ENCODE results near the gene ANKRD18B. TPM values are rescaled to one million over a fixed set of nuclear protein-coding genes. Genes with fewer than 3 reads are reported as not detected.
A peak's percentile ranks its signal among the peaks of the same experiment; 100 is the strongest.
"Not testable (repeated sequence)": the region's sequence is repeated elsewhere in the genome, so short reads cannot be mapped to it uniquely, and the experiment has no call there.

Gene ANKRD18B
- total and polyA plus RNA-seq, 10 donors: 0.02 to 1.7 TPM; not detected in 8

GRCh38 chr9:33480976-33481375 is 43.1 kb upstream of the ANKRD18B start:
- no peaks in the 10 kb centered on the region for H3K27me3 ChIP-seq (replicated peaks in 1 of 7)
- no peaks in the 10 kb centered on the region for H3K4me1 ChIP-seq
- intact Hi-C loops (cut with DNase I; ENCODE audit: low total_unique reads): no loop called here
- H3K9me3 ChIP-seq: no peaks in the 10 kb centered on the region
- no peak overlapping the region for H3K27ac ChIP-seq
- 87 to 97% (median 94%) methylated on average over 6 of the region's 6 CpGs for WGBS, 5 donors
- DNase-seq: peak; percentile 57
- H3K36me3 ChIP-seq: peaks cover 0 to 8% (median 0%) of the 10 kb centered on the region in 6 donors
- no peak overlapping the region for H3K4me3 ChIP-seq
- no peak for TF ChIP-seq POLR2A (IDR thresholded peaks at IDR 0.05)
- TF ChIP-seq POLR2AphosphoS5 (IDR thresholded peaks at IDR 0.05): no peak
- TF ChIP-seq CTCF (IDR thresholded peaks at IDR 0.05 in 8 of 11, conservative IDR thresholded peaks at IDR 0.05 in 3 of 11): no peak

DNA sequence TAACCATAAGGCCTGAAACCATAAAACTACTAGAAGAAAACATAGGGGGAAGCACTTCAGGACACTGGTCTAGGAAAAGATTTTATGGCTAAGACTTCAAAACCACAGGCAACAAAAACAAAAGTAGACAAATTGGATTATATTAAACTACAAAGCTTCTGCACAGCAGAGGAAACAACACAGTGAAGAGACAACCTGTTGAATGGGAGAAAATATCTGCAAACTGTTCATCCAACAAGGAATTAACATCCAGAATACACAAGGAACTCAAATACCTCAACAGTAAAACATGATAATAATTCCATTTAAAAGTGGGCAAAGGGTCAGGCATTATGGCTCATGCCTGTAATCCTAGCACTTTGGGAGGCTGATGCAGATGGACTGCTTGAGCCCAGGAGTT is 38.7 kb upstream of the ANKRD18B start:
- DNase-seq; H3K9me3 ChIP-seq; H3K27ac ChIP-seq; H3K36me3 ChIP-seq; H3K27me3 ChIP-seq (replicated peaks in 1 of 7); H3K4me3 ChIP-seq; intact Hi-C loops (cut with DNase I; ENCODE audit: low total_unique reads); H3K4me1 ChIP-seq: not testable (repeated sequence)

DNA sequence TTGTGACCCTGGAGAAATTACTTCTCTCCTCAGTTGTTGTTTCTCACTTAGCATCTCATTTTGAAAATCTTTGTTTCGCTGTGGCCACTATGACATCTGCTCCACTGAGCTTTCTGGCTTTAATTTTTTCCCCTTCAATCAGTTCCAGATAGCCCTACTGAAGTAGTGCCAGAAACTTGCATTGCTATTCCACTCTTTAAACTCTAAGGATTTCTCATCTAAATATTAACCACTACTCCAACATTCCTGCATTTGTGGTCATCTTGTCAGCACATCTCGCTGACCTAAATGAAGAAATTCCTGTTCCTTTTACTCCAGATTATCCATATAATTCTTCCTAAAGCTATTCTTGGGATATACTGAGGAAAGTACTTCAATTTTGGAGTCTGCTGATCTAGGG is 35.0 kb upstream of the ANKRD18B start:
- Histone ChIP-seq H3K36me3 (no peaks in the 10 kb centered on the region), H3K27ac (no peak overlapping the region), H3K4me1 (no peaks in the 10 kb centered on the region), H3K27me3 (replicated peaks in 1 of 7) (no peaks in the 10 kb centered on the region), H3K9me3 (no peaks in the 10 kb centered on the region), H3K4me3 (no peak overlapping the region)
- intact Hi-C loops (cut with DNase I; ENCODE audit: low total_unique reads): no loop called here
- no peak for DNase-seq
- WGBS, 5 donors: 79 to 92% (median 87%) methylated on average over 2 of the region's 2 CpGs
- no peak for TF ChIP-seq CTCF (IDR thresholded peaks at IDR 0.05 in 8 of 11, conservative IDR thresholded peaks at IDR 0.05 in 3 of 11)
- TF ChIP-seq POLR2AphosphoS5 (IDR thresholded peaks at IDR 0.05): no peak
- no peak for TF ChIP-seq POLR2A (IDR thresholded peaks at IDR 0.05)

- H3K4me1 ChIP-seq; H3K4me3 ChIP-seq; intact Hi-C loops (cut with DNase I; ENCODE audit: low total_unique reads); DNase-seq; H3K27ac ChIP-seq; H3K27me3 ChIP-seq (replicated peaks in 1 of 7); H3K9me3 ChIP-seq; H3K36me3 ChIP-seq: not testable (repeated sequence)
- WGBS, 5 donors: 70 to 81% (median 74%) methylated on average over 2 of the region's 2 CpGs
Measured at GRCh38 chr9:33493819-33494218, 30.2 kb upstream of the ANKRD18B start.

- Histone ChIP-seq H3K27ac (no peak overlapping the region), H3K4me3 (no peak overlapping the region), H3K27me3 (replicated peaks in 1 of 7) (no peaks in the 10 kb centered on the region), H3K36me3 (no peaks in the 10 kb centered on the region), H3K4me1 (no peaks in the 10 kb centered on the region), H3K9me3 (no peaks in the 10 kb centered on the region)
- no peak for DNase-seq
- no peak for TF ChIP-seq POLR2AphosphoS5 (IDR thresholded peaks at IDR 0.05)
- peak in 2 of 11 experiments; percentile 8 to 18 for TF ChIP-seq CTCF (IDR thresholded peaks at IDR 0.05 in 8 of 11, conservative IDR thresholded peaks at IDR 0.05 in 3 of 11)
- 76 to 93% (median 87%) methylated on average over 1 of the region's 1 CpG for WGBS, 5 donors
- intact Hi-C loops (cut with DNase I; ENCODE audit: low total_unique reads): no loop called here
Measured at GRCh38 chr9:33498387-33498786, 25.7 kb upstream of the ANKRD18B start.

Measured in spleen (tissue), 11 donors.